Peyer's patch (tissue), 4 donors: ENCODE measurements around the gene LACRT. TPM values are rescaled to one million over a fixed set of nuclear protein-coding genes. Genes with fewer than 3 reads are reported as not detected.
"Not testable (repeated sequence)": the region's sequence is repeated elsewhere in the genome, so short reads cannot be mapped to it uniquely, and the experiment has no call there.

Experiments
- DNase-seq, 3 donors: peaks; one replicate each; pipeline ENCODE4 v3.0.0-alpha.2; 2017 to 2019
- H3K27ac ChIP-seq, 4 donors: fragments of 200-600 bp; sonication (generic); one replicate each; pipeline ENCODE4 v1.5.1; 2016 to 2019
- H3K27me3 ChIP-seq, 2 donors: fragments of 200-600 bp; sonication (generic); one replicate each; pipeline ENCODE4 v1.5.1; 2019
- H3K36me3 ChIP-seq, 3 donors: fragments of 200-600 bp; sonication (generic); one replicate each; pipeline ENCODE4 v1.5.1; 2016 to 2019
- H3K4me1 ChIP-seq, 4 donors: fragments of 200-600 bp; sonication (generic); one replicate each; pipeline ENCODE4 v1.5.1; 2016 to 2019
- H3K4me3 ChIP-seq, 4 donors: fragments of 200-600 bp; sonication (generic); 1 replicate in 3 of 4; 2 replicates in 1 of 4; pipeline ENCODE4 v1.5.1; 2016 to 2019; ENCODE audit warnings: mild to moderate bottlenecking in 1 of 4
- H3K9me3 ChIP-seq, 4 donors: fragments of 200-600 bp; sonication (generic); one replicate each; pipeline ENCODE4 v1.5.1; 2016 to 2019; ENCODE audit warnings: mild to moderate bottlenecking in 1 of 4
- CTCF ChIP-seq, 6 experiments: fragments of 450-650 bp in 4 of 6; fragments of 200-600 bp in 2 of 6; sonication (generic) in 1 of 6; IDR thresholded peaks; one replicate each; pipeline ENCODE4 v1.5.1; 2017 to 2019; ENCODE audit warnings: antibody characterized with exemption in 6 of 6, mild to moderate bottlenecking in 3 of 6, moderate library complexity in 1 of 6
- POLR2A ChIP-seq, 2 donors: fragments of 450-650 bp; IDR thresholded peaks; one replicate each; pipeline ENCODE4 v1.5.1; 2017; ENCODE audit warnings: antibody characterized with exemption in 2 of 2, mild to moderate bottlenecking in 2 of 2, moderate library complexity in 2 of 2
- total RNA-seq, 4 donors: library from RNA; depleted of rRNA; stranded (reverse); fragments of >200 nt; gene quantifications; one replicate each; pipeline ENCODE4 v1.1.0, GENCODE V29; 2016

Gene LACRT
- total RNA-seq, 4 donors from 2014 or later: not detected

GRCh38 chr12:54650409-54650808 is 15.7 kb upstream of the LACRT start:
- H3K4me1 ChIP-seq: no peaks in the 10 kb centered on the region
- H3K27ac ChIP-seq: no peak overlapping the region
- no peak for TF ChIP-seq POLR2A (IDR thresholded peaks at IDR 0.05)
- TF ChIP-seq CTCF (IDR thresholded peaks at IDR 0.05): no peak
- H3K4me3 ChIP-seq: no peak overlapping the region
- DNase-seq: no peak
- H3K27me3 ChIP-seq: no peaks in the 10 kb centered on the region
- H3K9me3 ChIP-seq: no peaks in the 10 kb centered on the region
- H3K36me3 ChIP-seq: no peaks in the 10 kb centered on the region

- H3K27me3 ChIP-seq: no peaks in the 10 kb centered on the region
- no peak for TF ChIP-seq POLR2A (IDR thresholded peaks at IDR 0.05)
- no peak for TF ChIP-seq CTCF (IDR thresholded peaks at IDR 0.05)
Observed at GRCh38 chr12:54649825-54650224, 15.1 kb upstream of the LACRT start.

GRCh38 chr12:54648265-54648664 is 13.6 kb upstream of the LACRT start, which contains the start of gene DCD:
DCD (minus strand) TSS chr12:54648365; CDS start chr12:54648303, 62 bp downstream.
- H3K27ac ChIP-seq: no peak within 1 kb of the TSS
- no peak within 1 kb of the TSS for H3K4me3 ChIP-seq
- no peak for DNase-seq
- no peaks in the 10 kb centered on the region for H3K36me3 ChIP-seq
- TF ChIP-seq CTCF (IDR thresholded peaks at IDR 0.05): no peak
- no peaks in the 10 kb centered on the region for H3K27me3 ChIP-seq
- H3K9me3 ChIP-seq: no peaks in the 10 kb centered on the region
- no peaks in the 10 kb centered on the region for H3K4me1 ChIP-seq

More at GRCh38 chr12:54649825-54650224, 15.1 kb upstream of the LACRT start:
- Histone ChIP-seq H3K9me3 (no peaks in the 10 kb centered on the region), H3K27ac (no peak overlapping the region), H3K4me3 (no peak overlapping the region), H3K36me3 (no peaks in the 10 kb centered on the region), H3K4me1 (no peaks in the 10 kb centered on the region)
- no peak for DNase-seq

- TF ChIP-seq POLR2A (IDR thresholded peaks at IDR 0.05) (no peak), CTCF (IDR thresholded peaks at IDR 0.05) (no peak)
- DNase-seq: no peak
- no peaks in the 10 kb centered on the region for H3K36me3 ChIP-seq
- no peaks in the 10 kb centered on the region for H3K9me3 ChIP-seq
- H3K27ac ChIP-seq: no peak overlapping the region
- H3K4me1 ChIP-seq: no peaks in the 10 kb centered on the region
- H3K27me3 ChIP-seq: no peaks in the 10 kb centered on the region
- H3K4me3 ChIP-seq: no peak overlapping the region
Observed at GRCh38 chr12:54641554-54641953, 6.9 kb upstream of the LACRT start.

GRCh38 chr12:54641089-54641488 is 6.4 kb upstream of the LACRT start:
- no peak overlapping the region for H3K27ac ChIP-seq
- no peak for DNase-seq
- H3K4me1 ChIP-seq: no peaks in the 10 kb centered on the region
- H3K36me3 ChIP-seq: no peaks in the 10 kb centered on the region
- H3K9me3 ChIP-seq: no peaks in the 10 kb centered on the region
- H3K27me3 ChIP-seq: no peaks in the 10 kb centered on the region
- no peak for TF ChIP-seq POLR2A (IDR thresholded peaks at IDR 0.05)
- TF ChIP-seq CTCF (IDR thresholded peaks at IDR 0.05): no peak
- no peak overlapping the region for H3K4me3 ChIP-seq

GRCh38 chr12:54639112-54639511 is 4.4 kb upstream of the LACRT start:
- DNase-seq, H3K9me3 ChIP-seq, H3K4me1 ChIP-seq, H3K36me3 ChIP-seq, H3K27ac ChIP-seq, H3K4me3 ChIP-seq, H3K27me3 ChIP-seq: not testable (repeated sequence)
